ENCODE data around the gene MEGF8.

- no peak for TF ChIP-seq CTCF (IDR thresholded peaks at IDR 0.05; ENCODE audit: insufficient read depth, low read length, poor library complexity, severe bottlenecking)
- TF ChIP-seq EZH2phosphoT487 (conservative IDR thresholded peaks at IDR 0.05; ENCODE audit: low read length) = no peak
Measured at GRCh38 chr19:42407816-42408175, 82.4 kb downstream of the MEGF8 start.
